Cardiac septum (tissue), 1 donor: ENCODE measurements around the gene DGKZ. TPM values are rescaled to one million over a fixed set of nuclear protein-coding genes. Genes with fewer than 3 reads are reported as not detected.
A peak's percentile ranks its signal among the peaks of the same experiment; 100 is the strongest.
"Not testable (repeated sequence)": the region's sequence is repeated elsewhere in the genome, so short reads cannot be mapped to it uniquely, and the experiment has no call there.

Experiments used
- DNase-seq: peaks from one replicate; pipeline ENCODE4 v3.0.0-alpha.2; 2020; ENCODE audit warnings: low spot score
- intact Hi-C: fragments of 100-400 bp; cut with DNase I; formaldehyde crosslinking; loops from one replicate; pipeline ENCODE4 v1.14.0; 2022
- total RNA-seq: library from RNA; stranded (reverse); fragmentation: NEBNext Ultra II Directional; extraction: Animal tissue kit (Norgen Biotek cat#: 25700); gene quantifications from one replicate; pipeline ENCODE4 v1.2.1, GENCODE V29; 2021
- donor health status: DM: no; HTN: no; CAD: no.

DGKZ gene
- total RNA-seq, 1 donor from 2014 or later: 66.8 TPM

GRCh38 chr11:46376258-46377050, 29.2 kb downstream of the DGKZ start:
- intact Hi-C loops: no loop called here

GRCh38 chr11:46377290-46377689, 30.0 kb downstream of the DGKZ start:
- intact Hi-C loops: no loop called here
- DNase-seq: no peak

More at GRCh38 chr11:46376258-46377050, 29.2 kb downstream of the DGKZ start:
- DNase-seq: no peak

- intact Hi-C loops: no loop called here
- DNase-seq: no peak
Measured at GRCh38 chr11:46377831-46378230, 30.6 kb downstream of the DGKZ start.

GRCh38 chr11:46378296-46378695, 31.0 kb downstream of the DGKZ start:
- intact Hi-C loops: no loop called here
- no peak for DNase-seq

GRCh38 chr11:46378811-46379481, 31.7 kb downstream of the DGKZ start:
- DNase-seq: no peak
- intact Hi-C loops: no loop called here

GRCh38 chr11:46379482-46380293, 32.4 kb downstream of the DGKZ start:
- intact Hi-C loops, DNase-seq: not testable (repeated sequence)

GRCh38 chr11:46380340-46381047, 33.2 kb downstream of the DGKZ start:
- intact Hi-C loops: no loop called here
- peak; percentile 89 for DNase-seq

GRCh38 chr11:46381048-46381818, 34.0 kb downstream of the DGKZ start, which contains the start of gene MDK:
MDK (plus strand) TSS chr11:46381669; CDS start chr11:46382058, 389 bp downstream.
- intact Hi-C loops: no loop called here
- no peak for DNase-seq

- intact Hi-C loops: no loop called here
- no peak for DNase-seq
Measured at GRCh38 chr11:46381819-46382645, 34.8 kb downstream of the DGKZ start.

- intact Hi-C loops: no loop called here
- DNase-seq: no peak
Measured at GRCh38 chr11:46382646-46383403, 35.6 kb downstream of the DGKZ start.

GRCh38 chr11:46383404-46383758, 36.1 kb downstream of the DGKZ start:
- intact Hi-C loops: no loop called here
- no peak for DNase-seq

- DNase-seq: no peak
- intact Hi-C loops: no loop called here
Measured at GRCh38 chr11:46383974-46384701, 36.9 kb downstream of the DGKZ start.

GRCh38 chr11:46385169-46386004, 38.1 kb downstream of the DGKZ start:
- DNase-seq: no peak

GRCh38 chr11:46386005-46386578, 38.8 kb downstream of the DGKZ start:
- intact Hi-C loops: no loop called here
- no peak for DNase-seq

More at GRCh38 chr11:46385169-46386004, 38.1 kb downstream of the DGKZ start:
- intact Hi-C loops: no loop called here

GRCh38 chr11:46386674-46387073, 39.4 kb downstream of the DGKZ start:
- DNase-seq: no peak
- intact Hi-C loops: no loop called here
